Measurements from ENCODE around the gene CHRNA4.

Gene CHRNA4

DNA sequence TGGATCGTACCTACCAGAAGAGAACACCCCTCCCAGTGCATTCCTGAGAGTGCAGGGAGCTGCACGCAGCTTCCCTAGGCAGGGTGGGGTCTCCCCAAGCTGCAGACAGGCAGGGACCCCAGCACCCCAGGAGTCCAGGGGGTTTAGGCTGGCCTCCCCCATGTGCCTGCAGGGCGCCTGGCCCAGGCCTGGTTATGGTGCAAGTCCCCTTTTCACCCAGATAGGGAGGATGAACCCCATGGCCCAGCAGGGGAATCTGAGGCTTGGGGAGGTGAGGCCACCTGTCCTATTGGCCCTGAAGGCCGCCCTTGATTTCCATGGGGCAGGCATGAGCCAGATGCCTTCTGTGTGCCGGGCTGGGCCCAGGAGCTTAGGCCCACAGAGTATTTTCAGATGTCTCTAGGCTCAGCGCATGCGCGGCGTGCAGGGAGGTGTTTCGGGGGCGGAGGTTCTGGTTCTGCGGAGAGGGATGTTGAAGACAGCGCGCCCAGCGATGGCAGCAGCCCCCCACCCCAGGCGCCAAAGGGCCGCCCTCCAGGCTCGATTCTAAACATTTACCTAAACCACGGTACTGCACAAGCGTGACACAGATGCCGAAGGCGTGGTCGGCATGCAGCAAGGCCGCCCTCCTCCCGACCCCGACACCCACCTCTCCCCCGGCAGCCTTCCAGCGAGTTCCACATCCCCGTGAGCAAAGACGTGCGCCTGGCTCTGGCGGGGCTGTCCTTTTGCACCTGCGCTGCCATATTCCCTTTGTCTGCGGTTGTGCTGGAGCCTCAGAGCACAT is 38.8 kb downstream of the CHRNA4 start:
- H3K9me3 ChIP-seq (ENCODE audit: insufficient read depth, low read depth, low read length), result no peaks in the 10 kb centered on the region
- H3K4me1 ChIP-seq (ENCODE audit: insufficient read depth, low read length), result no peaks in the 10 kb centered on the region
- no peak overlapping the region for H3K9ac ChIP-seq (ENCODE audit: low read depth, low read length)
- no peak overlapping the region for H3K4me3 ChIP-seq (ENCODE audit: low read length)
- H3K27ac ChIP-seq (ENCODE audit: low read length), result no peak overlapping the region
- H3K27me3 ChIP-seq (ENCODE audit: insufficient read depth, low read length), result no peaks in the 10 kb centered on the region
- H3K36me3 ChIP-seq (ENCODE audit: insufficient read depth, low read depth, low read length), result no peaks in the 10 kb centered on the region

DNA sequence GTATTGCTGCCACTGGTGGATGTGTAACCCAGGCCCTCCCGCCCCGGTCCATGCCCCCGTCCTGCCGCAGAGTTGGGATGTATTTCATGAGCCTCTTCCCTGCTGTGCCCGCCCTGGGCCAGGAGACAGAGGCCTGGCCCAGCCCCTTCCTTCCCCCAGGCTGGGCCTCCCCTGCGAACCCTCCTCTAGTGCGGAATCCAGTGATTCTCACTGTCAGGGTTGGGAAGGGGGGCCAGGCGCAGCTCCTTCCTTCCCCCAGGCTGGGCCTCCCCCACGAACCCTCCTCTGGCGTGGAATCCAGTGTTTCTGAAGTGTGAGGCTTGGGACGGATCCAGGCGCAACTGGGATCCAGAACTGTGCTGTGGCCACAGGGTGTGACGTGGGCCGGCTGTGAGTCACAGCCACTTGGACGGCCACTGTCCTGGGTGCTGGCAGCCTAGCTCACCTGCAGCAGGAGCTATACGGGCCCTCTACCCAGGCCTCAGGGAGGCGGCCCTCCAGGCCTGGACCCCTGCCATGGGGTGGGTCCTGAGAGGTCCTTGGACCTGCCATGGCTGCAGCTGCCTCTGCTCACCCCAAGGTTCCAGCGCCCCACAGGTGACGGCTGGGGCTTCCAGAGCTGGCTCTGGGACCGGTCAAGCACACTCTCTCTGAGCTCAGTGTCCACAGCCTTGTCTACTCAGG is 39.9 kb downstream of the CHRNA4 start:
- no peaks in the 10 kb centered on the region for H3K9me3 ChIP-seq (ENCODE audit: insufficient read depth, low read depth, low read length)
- H3K27ac ChIP-seq (ENCODE audit: low read length), result no peak overlapping the region
- H3K4me1 ChIP-seq (ENCODE audit: insufficient read depth, low read length), result no peaks in the 10 kb centered on the region
- H3K9ac ChIP-seq (ENCODE audit: low read depth, low read length), result no peak overlapping the region
- H3K27me3 ChIP-seq (ENCODE audit: insufficient read depth, low read length), result no peaks in the 10 kb centered on the region
- no peak overlapping the region for H3K4me3 ChIP-seq (ENCODE audit: low read length)
- no peaks in the 10 kb centered on the region for H3K36me3 ChIP-seq (ENCODE audit: insufficient read depth, low read depth, low read length)

DNA sequence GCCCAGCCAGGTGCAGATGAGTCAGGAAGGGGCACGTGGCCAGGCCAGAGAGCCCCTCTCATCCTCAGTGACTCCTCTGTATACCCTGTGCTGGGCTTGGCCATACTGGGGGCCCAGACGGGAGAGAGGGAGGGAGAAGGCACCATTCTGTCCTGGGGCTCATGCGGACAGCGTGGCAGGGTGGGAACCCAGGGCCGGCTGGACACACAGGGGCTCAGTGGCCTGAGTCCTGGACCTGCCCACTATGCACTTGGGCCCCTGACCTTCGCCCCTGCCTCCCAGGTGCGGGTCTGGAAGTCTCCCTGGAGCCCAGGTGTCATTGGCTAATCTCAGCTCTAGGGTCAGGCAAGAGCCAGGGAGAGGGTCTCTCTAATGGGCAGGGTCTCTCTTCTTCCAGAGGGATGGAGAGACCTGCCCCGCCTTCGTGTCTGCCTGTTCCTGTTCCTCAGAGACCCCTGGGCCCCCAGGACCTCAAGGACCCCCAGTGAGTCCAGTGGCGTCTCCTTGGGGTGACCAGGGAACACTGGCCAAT is 40.5 kb downstream of the CHRNA4 start:
- Histone ChIP-seq H3K4me3 (ENCODE audit: low read length) (no peak overlapping the region), H3K36me3 (ENCODE audit: insufficient read depth, low read depth, low read length) (no peaks in the 10 kb centered on the region), H3K27ac (ENCODE audit: low read length) (no peak overlapping the region), H3K4me1 (ENCODE audit: insufficient read depth, low read length) (no peaks in the 10 kb centered on the region), H3K9me3 (ENCODE audit: insufficient read depth, low read depth, low read length) (no peaks in the 10 kb centered on the region), H3K9ac (ENCODE audit: low read depth, low read length) (no peak overlapping the region), H3K27me3 (ENCODE audit: insufficient read depth, low read length) (no peaks in the 10 kb centered on the region)

DNA sequence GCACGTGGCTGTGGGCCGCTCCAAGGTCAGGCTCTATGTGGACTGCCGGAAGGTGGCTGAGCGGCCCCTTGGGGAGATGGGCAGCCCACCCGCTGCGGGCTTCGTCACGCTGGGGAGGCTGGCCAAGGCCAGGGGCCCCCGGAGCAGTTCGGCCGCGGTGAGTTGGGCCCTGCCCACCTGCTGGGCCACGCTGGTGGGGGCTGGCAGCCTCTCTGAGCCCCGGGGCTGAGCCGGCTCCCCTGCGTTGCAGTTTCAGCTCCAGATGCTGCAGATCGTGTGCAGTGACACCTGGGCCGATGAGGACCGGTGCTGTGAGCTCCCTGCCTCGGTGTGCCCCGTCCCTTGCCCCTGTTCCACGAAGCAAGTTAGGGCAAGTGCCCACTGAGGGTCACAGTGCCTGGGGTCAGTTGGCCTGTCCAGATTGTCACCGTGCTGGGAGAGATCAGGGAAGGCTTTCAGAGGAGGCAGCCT is 41.1 kb downstream of the CHRNA4 start:
- H3K4me3 ChIP-seq (ENCODE audit: low read length), result no peak overlapping the region
- H3K9ac ChIP-seq (ENCODE audit: low read depth, low read length), result no peak overlapping the region
- H3K27me3 ChIP-seq (ENCODE audit: insufficient read depth, low read length), result no peaks in the 10 kb centered on the region
- no peaks in the 10 kb centered on the region for H3K9me3 ChIP-seq (ENCODE audit: insufficient read depth, low read depth, low read length)
- no peaks in the 10 kb centered on the region for H3K4me1 ChIP-seq (ENCODE audit: insufficient read depth, low read length)
- H3K27ac ChIP-seq (ENCODE audit: low read length), result no peak overlapping the region
- no peaks in the 10 kb centered on the region for H3K36me3 ChIP-seq (ENCODE audit: insufficient read depth, low read depth, low read length)

DNA sequence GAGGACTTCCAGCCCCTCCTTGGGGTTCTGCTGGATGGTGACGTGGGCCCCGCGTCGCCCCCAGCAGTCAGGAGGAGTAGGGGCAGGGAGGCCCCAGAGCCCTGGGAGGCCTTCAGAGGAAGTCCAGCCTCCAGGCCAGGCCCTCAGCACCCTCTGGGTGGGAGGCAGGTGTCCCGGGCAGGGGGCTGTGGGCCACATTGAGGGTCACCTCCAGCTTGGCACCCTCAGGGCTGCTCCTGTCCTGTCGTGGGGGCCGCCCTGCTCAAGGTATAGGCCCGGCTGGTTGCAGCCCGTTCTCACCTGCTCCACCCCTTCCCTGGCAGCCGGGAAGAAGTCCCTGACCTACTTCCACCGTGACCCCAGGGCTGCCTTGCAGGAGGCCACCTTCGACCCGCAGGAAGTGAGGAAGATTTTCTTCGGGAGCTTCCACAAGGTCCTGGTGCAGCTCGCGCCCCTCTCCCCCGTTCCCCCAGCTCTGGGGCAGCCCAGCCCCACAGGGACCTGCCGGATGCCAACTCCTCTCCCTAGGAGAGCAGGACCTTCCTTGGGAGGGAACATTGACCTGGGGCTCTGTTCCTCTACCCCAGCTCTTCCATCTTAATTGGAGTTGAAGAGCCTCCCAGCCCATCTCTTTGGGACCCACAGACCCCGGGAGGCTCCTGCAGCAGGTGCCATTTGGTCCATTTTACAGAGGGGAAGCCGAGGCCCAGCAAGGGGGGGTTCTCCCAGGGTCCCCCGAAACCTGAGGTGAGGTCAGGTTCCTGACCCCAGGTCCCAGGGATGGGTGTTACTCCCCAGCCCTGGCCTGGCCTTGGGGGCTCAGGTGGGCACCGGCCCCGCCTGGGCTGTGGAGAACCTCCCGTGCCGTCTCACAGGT is 41.7 kb downstream of the CHRNA4 start:
- H3K4me3 ChIP-seq (ENCODE audit: low read length), result no peak overlapping the region

DNA sequence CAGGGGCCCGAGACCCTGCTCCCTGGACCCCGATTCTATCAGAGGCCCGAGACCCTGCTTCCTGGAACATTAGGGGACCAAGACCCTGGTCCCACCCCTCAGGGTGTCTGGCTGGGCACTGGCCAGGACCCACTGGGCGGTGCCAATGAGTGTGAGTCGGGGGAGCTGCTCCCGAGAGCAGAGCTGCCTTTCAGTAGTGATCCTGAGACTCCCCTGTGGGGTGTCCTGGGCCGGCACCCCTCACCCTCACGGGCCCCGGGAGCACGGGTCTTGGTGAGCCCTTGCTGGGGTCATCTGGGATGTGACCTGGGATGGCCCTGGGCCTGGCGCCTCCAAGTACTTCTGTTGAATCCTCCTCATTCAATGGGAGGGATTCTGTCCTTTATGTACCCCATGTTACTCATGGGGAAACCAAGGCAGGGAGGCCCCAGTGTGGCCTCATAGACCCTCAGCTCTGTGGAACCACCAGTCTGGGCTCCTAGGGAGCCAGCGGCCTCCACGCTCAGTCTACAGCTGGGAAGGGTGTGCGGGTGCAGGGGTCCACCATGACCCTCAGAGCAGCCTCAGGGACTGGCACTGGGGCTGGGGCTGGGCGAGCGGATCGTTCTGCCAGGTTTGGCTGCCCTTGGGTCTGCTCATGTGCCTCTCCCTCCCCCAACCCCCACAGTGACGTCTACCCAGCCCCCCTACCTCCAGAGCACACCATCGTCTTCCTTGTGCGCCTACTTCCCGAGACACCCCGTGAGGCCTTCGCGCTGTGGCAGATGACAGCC is 42.6 kb downstream of the CHRNA4 start:
- no peaks in the 10 kb centered on the region for H3K4me1 ChIP-seq (ENCODE audit: insufficient read depth, low read length)
- no peaks in the 10 kb centered on the region for H3K36me3 ChIP-seq (ENCODE audit: insufficient read depth, low read depth, low read length)
- no peak overlapping the region for H3K4me3 ChIP-seq (ENCODE audit: low read length)
- no peak overlapping the region for H3K27ac ChIP-seq (ENCODE audit: low read length)
- no peaks in the 10 kb centered on the region for H3K9me3 ChIP-seq (ENCODE audit: insufficient read depth, low read depth, low read length)
- no peak overlapping the region for H3K9ac ChIP-seq (ENCODE audit: low read depth, low read length)
- no peaks in the 10 kb centered on the region for H3K27me3 ChIP-seq (ENCODE audit: insufficient read depth, low read length)

More for the DNA sequence above, 41.7 kb downstream of the CHRNA4 start:
- no peak overlapping the region for H3K9ac ChIP-seq (ENCODE audit: low read depth, low read length)
- H3K36me3 ChIP-seq (ENCODE audit: insufficient read depth, low read depth, low read length), result no peaks in the 10 kb centered on the region
- no peak overlapping the region for H3K27ac ChIP-seq (ENCODE audit: low read length)
- H3K9me3 ChIP-seq (ENCODE audit: insufficient read depth, low read depth, low read length), result no peaks in the 10 kb centered on the region
- H3K4me1 ChIP-seq (ENCODE audit: insufficient read depth, low read length), result no peaks in the 10 kb centered on the region
- H3K27me3 ChIP-seq (ENCODE audit: insufficient read depth, low read length), result no peaks in the 10 kb centered on the region

DNA sequence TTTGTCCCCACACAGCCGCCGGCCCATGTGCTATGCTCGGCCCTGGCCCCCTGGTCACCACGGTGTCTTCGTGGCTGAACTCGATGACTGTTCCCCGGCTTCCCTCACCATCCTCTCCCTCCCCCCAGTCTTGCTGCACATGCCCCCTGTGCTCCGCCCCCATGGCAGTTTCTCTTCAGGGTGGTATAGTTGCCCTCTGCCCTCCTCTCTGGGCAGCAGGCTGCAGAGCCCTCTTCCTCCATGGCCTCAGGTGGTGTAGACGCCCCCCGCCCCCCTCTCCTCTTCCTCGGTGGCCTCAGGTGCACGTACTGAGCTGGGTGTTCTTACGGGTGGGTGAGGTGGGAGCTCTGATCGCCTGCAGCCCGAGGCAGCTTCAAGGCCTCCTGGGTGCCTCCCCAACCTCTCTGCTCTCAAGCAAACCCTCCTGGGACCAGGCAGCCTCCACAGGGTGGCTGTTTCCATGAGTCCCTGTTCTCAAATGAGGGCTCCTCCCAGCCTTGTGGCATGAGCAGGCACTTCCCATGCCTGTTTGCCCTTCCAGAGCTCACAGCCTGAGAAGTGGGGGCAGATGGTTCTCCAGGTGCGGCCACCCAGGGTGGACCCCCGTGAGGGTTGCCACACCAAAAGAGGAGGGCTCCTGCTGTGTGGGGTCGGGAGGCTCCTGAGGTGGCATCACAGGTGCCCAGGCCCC is 43.4 kb downstream of the CHRNA4 start:
- Histone ChIP-seq H3K4me3 (ENCODE audit: low read length) (no peak overlapping the region), H3K27me3 (ENCODE audit: insufficient read depth, low read length) (no peaks in the 10 kb centered on the region), H3K36me3 (ENCODE audit: insufficient read depth, low read depth, low read length) (no peaks in the 10 kb centered on the region), H3K27ac (ENCODE audit: low read length) (no peak overlapping the region), H3K4me1 (ENCODE audit: insufficient read depth, low read length) (no peaks in the 10 kb centered on the region), H3K9me3 (ENCODE audit: insufficient read depth, low read depth, low read length) (no peaks in the 10 kb centered on the region), H3K9ac (ENCODE audit: low read depth, low read length) (no peak overlapping the region)

DNA sequence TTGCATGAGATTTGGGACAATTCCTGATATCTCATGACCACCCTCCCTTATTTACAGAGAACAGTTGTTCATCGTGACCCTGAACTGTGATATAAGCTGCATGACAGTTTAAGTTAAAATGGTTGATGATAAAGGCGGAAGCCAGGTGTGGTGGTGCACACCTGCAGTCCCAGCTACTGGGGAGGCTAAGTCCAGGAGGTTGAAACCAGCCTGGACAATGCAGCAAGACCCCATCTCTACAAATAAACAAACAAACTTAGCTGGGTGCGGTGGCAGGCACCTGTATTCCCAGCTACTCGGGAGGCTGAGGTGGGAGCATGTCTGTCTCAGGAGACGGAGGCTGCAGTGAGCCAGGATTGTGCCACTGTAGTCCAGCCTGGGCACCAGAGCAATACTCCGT is 44.1 kb downstream of the CHRNA4 start:
- Histone ChIP-seq H3K4me1 (ENCODE audit: insufficient read depth, low read length) (no peaks in the 10 kb centered on the region), H3K9me3 (ENCODE audit: insufficient read depth, low read depth, low read length) (no peaks in the 10 kb centered on the region), H3K27me3 (ENCODE audit: insufficient read depth, low read length) (no peaks in the 10 kb centered on the region)

DNA sequence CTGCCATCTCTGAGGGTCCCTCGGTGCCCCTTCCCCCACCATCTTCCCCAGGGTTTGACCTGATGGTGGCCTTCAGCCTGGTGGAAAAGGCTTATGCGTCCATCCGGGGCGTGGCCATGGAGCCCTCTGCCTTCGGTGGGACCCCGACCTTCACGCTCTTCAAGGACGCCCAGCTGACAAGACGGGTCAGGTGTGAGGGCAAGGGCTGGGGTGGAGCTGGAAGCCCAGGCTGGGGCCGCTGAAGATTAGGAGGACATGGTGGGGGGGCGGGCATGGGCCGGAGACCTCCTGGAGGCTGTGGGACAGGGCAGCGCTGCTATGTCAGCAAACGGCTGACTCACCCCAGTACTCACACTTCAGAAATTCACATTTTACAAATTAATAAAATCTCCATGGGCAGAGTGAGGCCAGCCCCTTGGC is 44.6 kb downstream of the CHRNA4 start:
- no peak overlapping the region for H3K4me3 ChIP-seq (ENCODE audit: low read length)
- H3K27me3 ChIP-seq (ENCODE audit: insufficient read depth, low read length), result no peaks in the 10 kb centered on the region
- H3K36me3 ChIP-seq (ENCODE audit: insufficient read depth, low read depth, low read length), result no peaks in the 10 kb centered on the region
- H3K9me3 ChIP-seq (ENCODE audit: insufficient read depth, low read depth, low read length), result no peaks in the 10 kb centered on the region
- no peak overlapping the region for H3K27ac ChIP-seq (ENCODE audit: low read length)
- no peaks in the 10 kb centered on the region for H3K4me1 ChIP-seq (ENCODE audit: insufficient read depth, low read length)
- H3K9ac ChIP-seq (ENCODE audit: low read depth, low read length), result no peak overlapping the region

More for the DNA sequence above, 44.1 kb downstream of the CHRNA4 start:
- Histone ChIP-seq H3K9ac (ENCODE audit: low read depth, low read length) (no peak overlapping the region), H3K36me3 (ENCODE audit: insufficient read depth, low read depth, low read length) (no peaks in the 10 kb centered on the region), H3K4me3 (ENCODE audit: low read length) (no peak overlapping the region), H3K27ac (ENCODE audit: low read length) (no peak overlapping the region)

DNA sequence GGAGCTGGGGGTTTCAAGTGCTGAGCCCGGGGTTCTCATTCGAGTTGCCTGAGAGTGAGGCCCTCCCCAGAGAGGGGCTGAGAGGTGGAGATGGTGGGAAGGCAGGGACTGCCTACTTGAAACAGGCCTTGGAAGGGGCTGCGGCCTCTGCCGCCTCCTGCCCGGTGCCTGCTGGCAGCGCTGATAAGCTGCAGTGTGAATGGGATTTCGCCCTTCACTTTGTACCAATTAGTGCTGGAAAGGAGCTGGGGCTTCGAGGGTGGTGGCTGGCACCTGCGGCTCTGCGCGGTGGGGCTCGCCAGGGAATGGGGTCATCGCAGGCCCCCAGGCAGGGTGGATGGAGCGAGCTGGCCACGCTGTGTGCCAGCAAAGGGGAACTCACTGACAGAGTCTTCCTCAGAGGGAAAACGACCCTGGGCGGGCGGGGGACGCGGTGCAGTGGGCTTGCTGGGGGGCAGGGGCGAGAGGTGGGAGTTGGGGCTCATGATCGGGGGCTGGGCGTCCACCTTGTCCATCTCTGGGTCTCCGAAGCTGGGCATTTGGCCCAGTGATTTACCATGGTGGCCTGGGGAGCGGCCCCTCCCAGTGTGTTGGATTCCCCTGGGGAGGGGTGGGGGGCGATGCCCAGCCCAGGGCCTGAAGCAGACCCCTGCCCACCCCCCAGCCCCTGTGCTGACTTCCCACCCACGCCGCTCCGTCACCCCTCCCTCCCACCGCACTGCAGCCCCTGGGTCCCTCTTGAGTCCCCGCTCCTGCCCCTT is 45.2 kb downstream of the CHRNA4 start:
- Histone ChIP-seq H3K4me1 (ENCODE audit: insufficient read depth, low read length) (no peaks in the 10 kb centered on the region), H3K4me3 (ENCODE audit: low read length) (no peak overlapping the region), H3K27ac (ENCODE audit: low read length) (no peak overlapping the region), H3K27me3 (ENCODE audit: insufficient read depth, low read length) (no peaks in the 10 kb centered on the region), H3K36me3 (ENCODE audit: insufficient read depth, low read depth, low read length) (no peaks in the 10 kb centered on the region), H3K9ac (ENCODE audit: low read depth, low read length) (no peak overlapping the region), H3K9me3 (ENCODE audit: insufficient read depth, low read depth, low read length) (no peaks in the 10 kb centered on the region)

Data from iPS-20b (cell line).